Measurements from ENCODE around the gene MMADHC.
A peak's percentile ranks its signal among the peaks of the same experiment; 100 is the strongest.

MMADHC gene

DNA sequence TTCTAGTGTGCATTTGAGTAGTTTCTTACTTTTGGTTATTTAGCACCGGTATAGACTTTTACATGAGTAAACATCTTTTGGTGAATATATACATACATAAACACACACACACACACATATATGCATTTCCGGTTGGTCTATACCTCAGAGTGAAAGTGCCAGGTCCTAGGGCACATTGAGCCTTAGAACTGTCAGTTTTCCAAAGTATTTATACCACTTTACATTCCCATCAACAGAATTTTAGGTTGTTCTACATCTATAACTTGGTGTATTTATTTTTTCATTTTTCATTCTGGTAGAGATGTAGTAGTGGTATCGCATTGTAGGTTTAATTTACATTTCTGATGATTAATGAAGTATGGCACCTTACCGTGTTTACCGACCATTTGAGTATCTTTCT is 22.6 kb downstream of the MMADHC start:
- intact Hi-C loops (cut with DNase I), result loop anchor here (5.0 kb wide), 1 partner anchor 548 kb away; no protein-coding TSS in a partner anchor
- DNase-seq, result no peak

DNA sequence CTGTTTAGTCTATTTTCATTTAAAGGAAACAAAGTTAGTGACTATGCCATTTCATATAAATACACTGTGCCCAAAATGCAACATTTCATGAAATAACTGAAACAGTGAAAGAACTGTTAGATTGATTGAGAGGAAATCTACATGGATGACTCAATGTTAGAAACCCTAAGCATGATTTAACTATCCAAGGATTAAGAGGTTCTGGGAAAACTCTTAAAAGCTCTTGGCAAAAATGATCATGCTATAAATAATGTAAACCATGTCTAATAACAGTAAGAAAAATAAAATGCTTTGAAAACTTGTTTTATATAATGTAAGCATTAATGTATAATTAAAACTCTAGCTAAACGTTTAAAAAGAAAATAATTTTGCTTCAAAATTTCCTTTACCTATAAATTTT is 23.5 kb downstream of the MMADHC start:
- intact Hi-C loops (cut with DNase I), result no loop called here
- no peak for DNase-seq

DNA sequence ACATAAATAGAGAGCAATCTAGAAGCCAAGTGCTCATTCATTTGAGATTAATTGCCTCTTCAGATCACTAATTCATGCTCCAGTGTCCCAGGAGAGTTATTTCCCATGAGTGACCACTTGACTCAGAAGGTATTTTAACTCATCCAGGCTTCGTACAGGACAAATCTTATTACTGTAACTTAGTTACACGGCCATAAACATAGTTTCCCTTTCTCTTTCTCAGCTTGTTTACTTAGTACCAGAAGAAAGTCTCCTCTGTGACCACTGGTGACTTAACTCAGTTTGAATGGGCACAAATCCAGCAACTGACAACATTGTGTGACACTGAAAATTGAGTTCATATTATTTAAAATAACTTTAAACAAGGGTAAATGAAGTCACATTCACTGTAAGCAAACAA is 25.3 kb downstream of the MMADHC start:
- DNase-seq, result no peak
- intact Hi-C loops (cut with DNase I), result no loop called here

DNA sequence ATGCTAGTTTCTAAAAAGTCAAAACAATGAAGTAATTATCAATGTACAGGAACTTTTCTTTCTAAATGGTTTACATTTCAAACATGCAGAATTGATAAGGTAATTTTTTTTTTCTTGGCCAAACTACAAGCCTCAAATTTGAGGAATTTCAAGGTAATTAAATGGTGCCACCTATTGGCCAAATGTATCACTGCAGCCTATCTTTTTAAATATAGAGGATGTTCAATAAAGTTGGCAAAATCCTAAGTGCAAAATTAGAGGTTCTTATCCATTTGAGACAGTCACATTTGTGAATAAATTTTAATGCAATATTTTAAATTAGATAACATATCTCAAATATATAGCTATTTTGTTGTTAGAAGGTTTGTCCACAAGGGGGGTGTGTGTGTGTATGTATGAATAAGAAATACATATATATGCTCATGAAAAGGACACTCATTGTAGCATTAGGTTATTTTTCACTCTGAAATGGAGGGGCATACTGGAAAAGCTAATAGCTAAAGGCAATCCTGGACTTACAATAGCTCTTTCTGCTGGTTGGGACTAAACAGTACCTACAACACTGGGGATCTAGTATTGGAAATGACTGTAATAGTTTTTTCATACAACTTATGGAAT is 26.2 kb downstream of the MMADHC start:
- intact Hi-C loops (cut with DNase I), result no loop called here
- DNase-seq, result peak in 14 of 42 donors; percentile 11 to 74 (median 43)

DNA sequence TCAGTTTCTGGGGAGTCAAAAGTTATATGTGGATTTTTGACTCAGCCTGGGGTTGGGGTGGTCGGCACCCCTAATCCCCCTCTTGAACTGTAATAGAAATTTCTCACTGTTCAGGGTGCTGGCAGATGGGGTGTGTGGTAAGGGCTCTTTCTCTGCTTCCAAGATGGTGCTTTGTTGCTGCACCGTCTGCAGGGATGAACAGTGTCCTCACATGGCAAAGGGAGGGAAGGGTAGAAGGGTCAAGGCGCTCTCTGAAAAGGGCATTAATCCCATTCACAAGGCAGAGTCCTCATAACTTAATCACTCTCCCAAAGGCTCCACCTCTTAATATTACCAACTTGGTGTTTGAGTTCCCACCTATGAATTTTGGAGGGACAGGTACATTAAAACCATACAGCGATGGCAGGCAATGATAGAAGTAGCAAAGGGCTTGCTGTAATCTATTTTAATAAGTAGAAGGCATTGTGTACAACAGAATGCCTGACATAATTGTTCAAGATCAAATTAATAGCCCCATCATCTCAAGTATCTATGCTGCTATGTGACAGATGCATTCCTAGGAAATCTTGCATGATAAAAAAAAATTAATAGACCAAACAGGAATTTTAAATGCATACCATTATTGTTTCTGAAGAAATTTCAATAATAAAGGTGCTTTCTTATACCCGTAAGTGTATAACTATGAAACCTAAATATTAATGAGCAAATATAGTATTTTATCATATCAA is 28.1 kb downstream of the MMADHC start:
- intact Hi-C loops (cut with DNase I), result no loop called here
- no peak for DNase-seq

DNA sequence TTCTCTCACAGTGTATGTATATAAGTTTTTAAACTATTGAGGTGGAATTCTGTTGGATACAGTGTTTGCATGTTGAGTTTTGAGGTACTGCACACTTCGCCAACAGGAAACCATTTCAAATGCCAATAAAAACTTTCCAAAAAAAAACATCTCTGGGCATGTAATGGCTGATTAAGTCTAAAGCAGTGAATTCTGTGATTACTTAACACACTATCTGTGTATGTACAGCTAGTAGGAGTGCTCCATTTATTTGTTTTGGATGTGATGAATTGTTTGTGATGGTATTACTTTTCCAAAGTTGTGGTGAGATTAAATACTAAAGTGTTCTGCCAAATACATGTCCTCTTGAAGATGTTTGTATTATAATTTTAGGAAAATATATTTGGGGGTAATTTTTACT is 31.1 kb downstream of the MMADHC start:
- intact Hi-C loops (cut with DNase I), result no loop called here

DNA sequence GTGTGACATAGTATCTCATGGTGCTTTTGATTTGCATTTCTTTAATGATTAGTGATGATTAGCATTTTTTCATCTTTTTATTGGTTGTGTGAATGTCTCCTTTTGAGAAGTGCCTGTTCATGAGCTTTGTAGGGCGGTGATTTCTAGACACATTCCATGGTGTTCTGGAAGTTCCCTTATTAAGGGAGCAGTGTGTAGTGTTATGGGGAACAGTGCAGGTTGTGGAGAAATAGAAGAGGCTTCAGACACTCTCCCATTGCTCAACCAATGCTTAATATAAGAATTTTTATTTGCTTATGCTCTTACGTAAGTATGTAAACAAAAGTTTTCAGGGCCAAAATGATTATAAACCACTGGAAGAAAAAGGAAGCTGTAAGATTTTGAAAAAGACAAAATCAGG is 34.7 kb downstream of the MMADHC start:
- no peak for DNase-seq
- intact Hi-C loops (cut with DNase I), result no loop called here

More for the DNA sequence above, 31.1 kb downstream of the MMADHC start:
- DNase-seq, result no peak

DNA sequence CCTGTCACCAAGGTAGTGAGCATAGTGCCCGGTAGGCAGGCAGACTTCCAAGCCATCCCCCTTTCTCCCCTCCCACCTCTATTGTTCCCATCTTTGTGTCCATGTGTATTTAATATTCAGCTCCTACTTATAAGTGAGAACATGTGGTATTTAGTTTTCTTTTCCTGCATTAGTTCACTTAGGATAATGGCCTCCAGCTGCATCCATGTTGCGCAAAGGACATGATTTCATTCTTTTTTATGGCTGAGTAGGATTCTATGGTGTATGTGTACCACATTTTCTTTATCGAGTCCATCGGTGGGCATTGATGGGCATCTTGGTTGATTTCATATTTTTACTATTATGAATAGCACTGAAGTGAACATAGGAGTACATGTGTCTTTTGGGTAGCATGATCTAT is 35.3 kb downstream of the MMADHC start:
- intact Hi-C loops (cut with DNase I), result no loop called here
- no peak for DNase-seq

DNA sequence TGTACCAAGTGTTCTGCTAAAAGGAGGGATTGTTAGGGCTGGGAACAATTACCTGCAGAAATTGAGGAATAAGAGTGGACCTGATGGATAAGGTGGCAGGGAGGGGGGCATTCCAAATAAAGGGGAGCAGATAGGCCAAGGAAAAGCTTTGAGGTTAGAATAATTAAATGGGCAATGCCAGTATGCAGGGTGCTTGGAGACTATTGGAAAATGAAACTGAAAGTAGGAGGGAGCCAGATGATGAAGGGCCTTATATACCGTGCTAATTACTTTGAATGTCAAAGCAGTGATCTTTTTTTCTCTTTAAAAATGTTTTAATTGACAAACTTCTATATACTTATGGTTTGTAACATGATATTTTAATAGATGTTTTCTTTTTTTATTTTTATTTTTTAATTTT is 42.9 kb downstream of the MMADHC start:
- no peak for DNase-seq
- intact Hi-C loops (cut with DNase I), result no loop called here

DNA sequence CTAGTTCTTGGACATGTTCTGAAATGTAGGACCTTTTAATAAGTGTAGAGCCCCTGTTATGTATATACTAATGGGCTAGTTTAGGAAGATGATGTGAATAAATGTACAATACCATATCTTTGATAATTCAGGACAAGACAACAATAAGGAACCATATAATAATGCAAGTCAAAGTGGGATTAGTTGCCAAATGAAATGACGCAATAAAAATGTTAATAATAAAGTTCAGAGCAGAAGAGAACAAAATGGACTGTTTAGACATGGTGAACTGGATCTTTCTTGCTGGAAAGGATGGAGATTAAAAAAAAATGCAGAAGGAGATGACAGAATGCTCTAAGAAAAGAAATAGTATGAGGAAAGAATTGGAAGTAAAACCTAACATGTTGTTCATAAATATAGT is 43.7 kb downstream of the MMADHC start:
- intact Hi-C loops (cut with DNase I), result no loop called here

DNA sequence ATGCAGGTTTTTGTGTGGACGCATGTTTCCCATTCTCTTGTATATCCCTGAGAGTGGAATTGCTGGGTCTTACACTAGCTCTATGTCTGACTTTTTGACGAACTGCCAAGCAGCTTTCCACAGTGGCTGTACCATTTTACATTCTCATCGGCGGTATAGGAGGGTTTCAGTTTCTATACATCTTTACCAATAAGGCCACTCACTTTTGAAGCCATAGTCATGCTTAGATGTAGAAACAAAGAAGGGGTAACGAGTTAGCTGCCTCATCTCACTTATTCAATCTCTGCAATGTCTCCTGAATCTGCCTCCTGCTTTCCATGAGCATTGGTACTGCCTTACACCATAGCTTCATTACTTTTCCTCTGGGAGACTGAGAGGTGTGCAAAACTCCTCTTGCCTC is 47.4 kb downstream of the MMADHC start:
- intact Hi-C loops (cut with DNase I), result no loop called here

More for the DNA sequence above, 43.7 kb downstream of the MMADHC start:
- DNase-seq, result no peak

DNA sequence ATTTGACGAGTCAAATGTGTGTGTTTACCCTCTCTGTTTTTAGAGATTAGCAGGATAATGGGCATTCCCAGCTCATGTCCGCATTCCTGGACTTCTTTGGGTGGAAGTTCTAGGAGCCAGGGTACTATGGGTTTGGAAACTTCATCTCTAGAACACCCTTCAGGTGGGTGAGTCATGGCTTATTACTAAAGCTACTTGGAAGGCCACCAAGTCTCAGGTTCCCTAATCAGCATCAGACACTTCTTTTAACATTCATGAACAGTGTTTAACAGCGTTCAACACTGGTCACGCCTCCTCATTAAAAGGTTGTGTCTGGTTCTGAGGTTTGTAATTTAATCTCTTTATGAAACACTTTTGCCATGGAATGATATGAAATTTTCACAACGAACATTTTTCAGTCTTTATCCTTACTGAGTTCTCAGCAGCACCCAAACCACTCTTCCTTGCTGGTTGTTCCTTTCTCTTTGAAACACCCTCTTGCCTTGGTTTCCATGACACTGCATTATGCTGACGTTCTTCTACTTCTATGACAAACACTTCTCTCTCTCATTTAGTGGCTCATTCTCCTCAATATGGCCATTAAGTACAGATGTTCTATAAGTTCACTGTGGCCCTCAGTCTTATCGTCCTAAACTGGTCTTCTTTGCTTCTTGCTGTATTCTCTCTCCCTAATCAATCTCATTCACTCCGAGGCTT is 49.3 kb downstream of the MMADHC start:
- DNase-seq, result no peak
- intact Hi-C loops (cut with DNase I), result no loop called here

More for the DNA sequence above, 47.4 kb downstream of the MMADHC start:
- no peak for DNase-seq

DNA sequence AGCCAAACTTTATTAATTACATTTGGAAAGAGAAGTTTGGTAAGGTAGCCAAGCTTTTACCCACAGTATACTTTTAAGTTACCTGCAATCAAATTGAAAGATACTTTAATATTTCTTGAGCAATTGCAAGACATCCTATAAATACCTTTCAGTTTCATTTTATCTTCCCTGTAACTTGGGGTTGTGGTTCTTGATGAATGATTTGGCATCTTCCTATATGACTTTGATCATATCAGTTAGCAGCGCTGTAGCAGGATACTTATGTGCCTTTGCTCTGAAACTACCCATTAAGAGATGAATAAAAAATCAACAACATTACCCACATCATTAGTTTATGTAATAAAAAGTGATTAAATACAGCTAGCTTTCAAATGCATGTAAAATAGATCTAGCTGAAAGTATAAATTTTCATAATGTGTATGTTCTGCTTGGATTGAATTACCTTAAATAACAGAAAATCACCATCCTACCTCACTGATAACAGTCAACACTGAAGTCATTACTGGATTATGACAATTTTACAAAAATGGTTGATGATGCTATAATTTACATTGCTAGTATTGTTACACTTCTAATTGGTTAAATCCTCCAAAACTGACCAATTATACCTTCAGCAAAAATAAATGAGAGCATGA is 50.4 kb downstream of the MMADHC start:
- intact Hi-C loops (cut with DNase I), result no loop called here
- no peak for DNase-seq

DNA sequence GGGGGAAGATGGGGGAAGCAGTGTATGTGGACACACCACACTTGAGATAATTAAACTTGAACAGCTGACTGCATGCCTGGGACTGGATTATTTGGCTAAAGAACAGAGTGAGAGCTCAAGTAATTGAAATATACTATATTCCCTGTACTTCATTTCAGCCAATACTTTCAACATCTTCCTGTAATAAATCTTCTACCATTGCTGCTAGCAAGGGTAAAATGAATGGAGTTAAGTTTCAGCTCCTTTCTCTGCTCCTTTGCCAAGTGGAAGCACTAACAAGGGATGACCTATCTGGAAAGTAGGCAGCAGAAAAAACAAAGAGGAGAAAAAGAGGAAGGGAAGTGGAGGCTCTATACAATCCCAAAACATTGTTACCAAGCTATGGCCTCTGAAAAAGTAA is 50.9 kb downstream of the MMADHC start:
- intact Hi-C loops (cut with DNase I), result no loop called here
- no peak for DNase-seq

DNA sequence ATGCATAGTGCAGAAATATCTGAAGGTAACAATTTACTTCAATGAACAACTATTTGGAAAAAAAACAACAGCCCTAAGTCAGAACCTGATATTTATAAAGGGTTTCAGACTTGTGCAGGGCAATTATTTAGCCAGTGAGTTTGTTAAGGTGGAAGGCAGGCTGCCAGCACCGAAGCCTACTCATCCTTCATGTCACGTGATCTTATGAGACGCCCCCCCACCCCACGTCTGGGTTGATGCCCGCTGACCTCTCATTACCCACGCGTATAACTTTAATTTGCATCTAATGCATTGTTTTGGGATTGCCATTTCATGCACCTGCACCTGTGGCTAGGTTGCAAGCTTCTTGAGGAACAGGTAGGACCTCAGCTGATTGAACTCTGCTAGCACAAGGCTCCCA is 52.9 kb downstream of the MMADHC start:
- intact Hi-C loops (cut with DNase I), result no loop called here
- DNase-seq, result no peak

DNA sequence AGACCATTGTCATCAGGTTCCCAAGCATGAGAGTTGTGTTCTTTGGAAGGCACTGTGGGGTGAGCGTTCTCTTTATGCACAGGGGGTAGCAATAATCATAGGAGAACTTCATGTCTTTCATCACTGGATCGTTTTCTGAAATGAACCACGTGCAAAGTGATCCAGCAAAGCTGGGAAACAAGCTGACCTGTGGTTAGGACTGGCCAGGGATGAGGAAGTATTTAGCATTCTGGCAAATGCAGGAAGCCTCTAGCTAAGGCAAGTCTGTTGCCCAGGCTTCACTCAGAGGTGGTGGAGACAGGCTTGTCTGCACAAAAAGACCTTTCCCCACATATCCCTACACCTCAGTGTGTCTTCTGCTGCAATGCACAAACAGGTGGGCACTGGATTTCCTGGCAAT is 58.6 kb downstream of the MMADHC start:
- intact Hi-C loops (cut with DNase I), result no loop called here
- DNase-seq, result no peak

DNA sequence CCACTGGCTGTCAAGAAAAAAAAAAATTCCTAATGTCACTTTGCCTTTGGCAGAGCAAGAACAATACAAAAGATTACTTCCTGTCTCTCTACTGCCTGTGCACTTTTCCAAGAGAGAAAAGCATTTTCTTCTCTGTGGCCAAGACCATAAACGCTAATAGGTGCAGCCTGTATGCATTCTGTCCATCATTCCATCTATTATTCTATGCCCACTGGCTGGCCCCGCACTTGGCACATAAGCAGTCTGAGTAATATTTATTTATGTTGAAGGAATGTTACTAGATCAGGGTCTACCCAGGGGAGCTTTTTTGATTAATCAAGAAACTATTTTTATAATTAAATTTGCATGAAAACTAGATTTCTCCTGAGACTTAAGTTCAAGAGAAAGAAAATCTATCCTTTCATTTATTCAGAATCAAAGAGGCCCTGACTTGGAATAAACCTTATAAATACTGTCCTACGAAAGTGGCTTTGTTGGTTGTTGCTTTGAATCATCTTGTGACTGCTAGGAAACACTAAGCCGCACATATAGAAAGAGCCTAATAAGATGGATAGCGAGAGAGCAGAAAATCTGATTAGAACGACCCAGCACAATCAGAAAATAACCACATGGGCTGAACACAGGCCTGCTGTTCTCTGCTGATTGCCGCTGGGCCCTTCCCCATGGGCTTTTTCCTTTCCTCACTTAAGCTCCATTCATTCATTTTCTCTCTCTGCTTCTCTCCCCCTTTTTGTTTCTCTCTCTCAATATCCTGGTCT is 59.4 kb downstream of the MMADHC start:
- intact Hi-C loops (cut with DNase I), result no loop called here
- DNase-seq, result no peak

DNA sequence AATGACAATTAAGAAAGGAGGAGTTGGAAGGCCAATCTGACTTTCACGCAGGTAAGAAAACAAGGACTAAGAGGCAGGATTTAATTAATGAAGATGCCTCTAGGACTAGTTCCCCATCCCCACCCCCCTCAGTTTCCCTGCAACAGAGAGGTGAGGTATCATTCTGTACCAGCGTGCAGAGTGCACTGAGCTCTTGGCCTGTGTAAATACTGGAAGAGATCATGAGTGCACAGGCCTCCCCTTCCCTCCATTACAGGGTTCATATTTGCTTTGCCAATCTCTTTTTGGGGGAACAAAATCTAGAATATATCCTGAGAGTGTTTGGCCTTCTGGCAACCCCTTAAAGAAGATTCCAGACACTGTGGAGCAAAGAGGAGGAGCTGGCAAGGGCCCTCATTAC is 60.9 kb downstream of the MMADHC start:
- intact Hi-C loops (cut with DNase I), result no loop called here
- DNase-seq, result no peak

DNA sequence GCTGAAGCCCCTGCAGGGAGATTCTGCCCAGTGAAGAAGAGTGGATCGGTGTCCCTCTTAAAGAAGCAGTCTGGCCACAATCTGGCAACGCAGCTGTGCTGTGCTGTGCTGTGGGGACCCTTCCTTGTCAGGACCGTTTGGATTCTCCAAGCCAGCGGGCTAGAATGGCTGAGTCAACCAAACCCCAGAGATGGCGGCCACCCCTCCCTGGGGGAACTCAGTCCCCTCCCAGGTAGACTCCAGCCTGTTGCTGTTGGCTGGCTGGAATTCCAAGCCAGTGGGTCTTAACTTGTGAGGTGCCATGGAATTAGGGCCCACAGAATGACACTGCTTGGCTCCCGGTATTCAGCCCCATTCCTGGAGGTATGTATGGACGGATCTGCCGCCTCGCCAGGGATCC is 62.3 kb downstream of the MMADHC start:
- intact Hi-C loops (cut with DNase I), result no loop called here
- DNase-seq, result no peak

Data from head of caudate nucleus (tissue), 42 donors.